CD4-positive, alpha-beta T cell treated with Interleukin-21 for 1 hour (primary cell): Measurements from ENCODE around the gene CRB2.

ENCODE experiments used
- DNase-seq: peaks from one replicate; pipeline ENCODE4 v3.0.0-alpha.2; 2020

Gene CRB2

GRCh38 chr9:123408313-123409262, 52.6 kb downstream of the CRB2 start:
- no peak for DNase-seq

GRCh38 chr9:123410281-123410910, 54.4 kb downstream of the CRB2 start:
- no peak for DNase-seq

- DNase-seq: no peak
These were observed 55.2 kb downstream of the CRB2 start for GRCh38 chr9:123411191-123411590.

GRCh38 chr9:123411636-123412035, 55.6 kb downstream of the CRB2 start:
- no peak for DNase-seq

- DNase-seq: no peak
These were observed 56.3 kb downstream of the CRB2 start for GRCh38 chr9:123412171-123412820.

- no peak for DNase-seq
These were observed 58.2 kb downstream of the CRB2 start for GRCh38 chr9:123414204-123414603.

- no peak for DNase-seq
These were observed 59.2 kb downstream of the CRB2 start for GRCh38 chr9:123414936-123415930.

- DNase-seq: no peak
These were observed 60.2 kb downstream of the CRB2 start for GRCh38 chr9:123416176-123416575.

GRCh38 chr9:123417289-123418051, 61.5 kb downstream of the CRB2 start:
- DNase-seq: no peak

- no peak for DNase-seq
These were observed 62.0 kb downstream of the CRB2 start for GRCh38 chr9:123418052-123418430.

GRCh38 chr9:123418506-123418905, 62.5 kb downstream of the CRB2 start:
- DNase-seq: no peak

- no peak for DNase-seq
These were observed 63.1 kb downstream of the CRB2 start for GRCh38 chr9:123419091-123419490.

- no peak for DNase-seq
These were observed 64.0 kb downstream of the CRB2 start for GRCh38 chr9:123419721-123420591.

- no peak for DNase-seq
These were observed 64.7 kb downstream of the CRB2 start for GRCh38 chr9:123420592-123421111.

- DNase-seq: no peak
These were observed 65.2 kb downstream of the CRB2 start for GRCh38 chr9:123421186-123421585.

GRCh38 chr9:123421801-123422455, 65.9 kb downstream of the CRB2 start:
- no peak for DNase-seq

GRCh38 chr9:123422635-123423310, 66.8 kb downstream of the CRB2 start:
- no peak for DNase-seq

GRCh38 chr9:123423311-123423640, 67.3 kb downstream of the CRB2 start:
- no peak for DNase-seq

GRCh38 chr9:123424131-123424530, 68.1 kb downstream of the CRB2 start:
- no peak for DNase-seq
